GM12878 (cell line): ENCODE results near the gene TTYH1.

ENCODE experiments used
- BRCA1 ChIP-seq: IDR thresholded peaks from 2 replicates; pipeline ENCODE4 v1.6.1; 2011; ENCODE audit warnings: low read depth, low read length, improper control_type of control experiment
- CHD1 ChIP-seq: IDR thresholded peaks from 2 replicates; pipeline ENCODE4 v1.6.1; 2012; ENCODE audit warnings: low read depth, low read length, improper control_type of control experiment
- ETV6 ChIP-seq, 2 experiments: fragments of 450-650 bp in 1 of 2; IDR thresholded peaks in 1 of 2; conservative IDR thresholded peaks in 1 of 2; 2 replicates each; pipeline ENCODE4 v1.6.1; 2014; ENCODE audit warnings: antibody characterized with exemption in 1 of 2, borderline replicate concordance in 1 of 2, low read depth in 1 of 2, mild to moderate bottlenecking in 1 of 2, moderate library complexity in 1 of 2
- NFIC ChIP-seq: IDR thresholded peaks from 2 replicates; pipeline ENCODE4 v1.6.1; 2012; ENCODE audit warnings: low read depth, mild to moderate bottlenecking, inconsistent platforms, low read length, moderate library complexity
- NR2C2 ChIP-seq: IDR thresholded peaks from 2 replicates; pipeline ENCODE4 v1.6.1; 2011; ENCODE audit warnings: borderline replicate concordance, low read depth; ENCODE audit not compliant: control insufficient read depth, insufficient read length
- POLR2A ChIP-seq: IDR thresholded peaks from 2 replicates; pipeline ENCODE4 v1.6.1; 2011; ENCODE audit warnings: low read depth, mild to moderate bottlenecking, low read length
- POLR2AphosphoS5 ChIP-seq: IDR thresholded peaks from 2 replicates; pipeline ENCODE4 v1.6.1; 2011; ENCODE audit warnings: mild to moderate bottlenecking, low read length, inconsistent platforms
- RELA ChIP-seq: fragments of 450-650 bp; IDR thresholded peaks from 2 replicates; pipeline ENCODE4 v1.8.0; 2014; ENCODE audit warnings: borderline replicate concordance; ENCODE audit not compliant: partially characterized antibody
- SREBF1 ChIP-seq: IDR thresholded peaks from 2 replicates; pipeline ENCODE4 v1.6.1; 2012; ENCODE audit warnings: mild to moderate bottlenecking, low read length
- TAF1 ChIP-seq: IDR thresholded peaks from 2 replicates; pipeline ENCODE4 v1.6.1; 2011; ENCODE audit warnings: mild to moderate bottlenecking, low read depth, low read length, borderline replicate concordance
- TF ChIP-seq, protein P1 (sequence below), 3 experiments: IDR thresholded peaks in 2 of 3; conservative IDR thresholded peaks in 1 of 3; 2 replicates each; pipeline ENCODE4 v1.5.1; 2011; ENCODE audit warnings: low read depth in 3 of 3, low read length in 3 of 3, mild to moderate bottlenecking in 3 of 3, control low read depth in 2 of 3, moderate library complexity in 2 of 3, inconsistent platforms in 1 of 3, mixed read lengths in 1 of 3; ENCODE audit not compliant: control insufficient read depth in 2 of 3, insufficient read depth in 1 of 3; ENCODE audit errors: extremely low read depth in 1 of 3
- TF ChIP-seq, protein P2 (sequence below): IDR thresholded peaks from 2 replicates; pipeline ENCODE4 v1.6.1; 2011; ENCODE audit warnings: low read depth, low read length, improper control_type of control experiment, borderline replicate concordance

DNA sequence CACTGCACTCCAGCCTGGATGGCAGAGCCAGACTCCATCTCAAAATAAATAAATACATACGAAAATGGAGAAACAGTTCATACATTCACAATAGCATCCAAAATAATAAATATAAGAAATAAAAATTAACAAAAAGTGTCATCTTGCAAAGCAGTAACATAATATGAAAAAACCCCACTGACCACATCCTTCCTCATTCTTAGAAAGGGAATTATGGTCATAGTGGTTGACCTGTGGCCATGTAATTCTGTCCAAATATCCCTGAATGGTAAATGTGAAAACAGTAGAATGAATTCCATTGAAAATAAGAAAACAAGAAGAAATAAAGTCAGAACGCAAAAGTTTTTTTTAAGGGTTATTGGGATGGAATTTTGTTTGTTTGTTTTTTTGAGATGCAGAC is 64.8 kb downstream of the TTYH1 start:
- TF ChIP-seq NFIC: no peak
- no peak for TF ChIP-seq POLR2AphosphoS5
- no peak for TF ChIP-seq SREBF1
- TF ChIP-seq POLR2A: no peak
- TF ChIP-seq, protein P1, sequence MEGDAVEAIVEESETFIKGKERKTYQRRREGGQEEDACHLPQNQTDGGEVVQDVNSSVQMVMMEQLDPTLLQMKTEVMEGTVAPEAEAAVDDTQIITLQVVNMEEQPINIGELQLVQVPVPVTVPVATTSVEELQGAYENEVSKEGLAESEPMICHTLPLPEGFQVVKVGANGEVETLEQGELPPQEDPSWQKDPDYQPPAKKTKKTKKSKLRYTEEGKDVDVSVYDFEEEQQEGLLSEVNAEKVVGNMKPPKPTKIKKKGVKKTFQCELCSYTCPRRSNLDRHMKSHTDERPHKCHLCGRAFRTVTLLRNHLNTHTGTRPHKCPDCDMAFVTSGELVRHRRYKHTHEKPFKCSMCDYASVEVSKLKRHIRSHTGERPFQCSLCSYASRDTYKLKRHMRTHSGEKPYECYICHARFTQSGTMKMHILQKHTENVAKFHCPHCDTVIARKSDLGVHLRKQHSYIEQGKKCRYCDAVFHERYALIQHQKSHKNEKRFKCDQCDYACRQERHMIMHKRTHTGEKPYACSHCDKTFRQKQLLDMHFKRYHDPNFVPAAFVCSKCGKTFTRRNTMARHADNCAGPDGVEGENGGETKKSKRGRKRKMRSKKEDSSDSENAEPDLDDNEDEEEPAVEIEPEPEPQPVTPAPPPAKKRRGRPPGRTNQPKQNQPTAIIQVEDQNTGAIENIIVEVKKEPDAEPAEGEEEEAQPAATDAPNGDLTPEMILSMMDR (IDR thresholded peaks at IDR 0.05 in 2 of 3, conservative IDR thresholded peaks at IDR 0.05 in 1 of 3; ENCODE audit: control insufficient read depth in 2 of 3, extremely low read depth in 1 of 3, insufficient read depth in 1 of 3, low read depth in 3 of 3, low read length in 3 of 3): no peak
- no peak for TF ChIP-seq BRCA1
- TF ChIP-seq CHD1: no peak
- no peak for TF ChIP-seq ETV6 (conservative IDR thresholded peaks at IDR 0.05 in 1 of 2, IDR thresholded peaks at IDR 0.05 in 1 of 2; ENCODE audit: borderline replicate concordance in 1 of 2, low read depth in 1 of 2)
- no peak for TF ChIP-seq TAF1
- TF ChIP-seq, protein P2, sequence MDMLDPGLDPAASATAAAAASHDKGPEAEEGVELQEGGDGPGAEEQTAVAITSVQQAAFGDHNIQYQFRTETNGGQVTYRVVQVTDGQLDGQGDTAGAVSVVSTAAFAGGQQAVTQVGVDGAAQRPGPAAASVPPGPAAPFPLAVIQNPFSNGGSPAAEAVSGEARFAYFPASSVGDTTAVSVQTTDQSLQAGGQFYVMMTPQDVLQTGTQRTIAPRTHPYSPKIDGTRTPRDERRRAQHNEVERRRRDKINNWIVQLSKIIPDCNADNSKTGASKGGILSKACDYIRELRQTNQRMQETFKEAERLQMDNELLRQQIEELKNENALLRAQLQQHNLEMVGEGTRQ: no peak
- no peak for TF ChIP-seq RELA
- no peak for TF ChIP-seq NR2C2
